Gastrocnemius medialis (tissue), 4 donors: ENCODE data around the gene SCO2.

Experiments
- POLR2A ChIP-seq, 2 donors: fragments of 450-650 bp; IDR thresholded peaks; one replicate each; pipeline ENCODE4 v1.6.1; 2017; ENCODE audit warnings: antibody characterized with exemption in 2 of 2, mild to moderate bottlenecking in 2 of 2, moderate library complexity in 2 of 2
- TF ChIP-seq, protein P1 (sequence below), 5 experiments: fragments of 450-650 bp in 3 of 5; fragments of 200-600 bp in 2 of 5; sonication (generic) in 2 of 5; IDR thresholded peaks in 4 of 5; conservative IDR thresholded peaks in 1 of 5; 1 replicate in 4 of 5; 2 replicates in 1 of 5; pipeline ENCODE4 v1.5.1; 2016 to 2019; ENCODE audit warnings: antibody characterized with exemption in 5 of 5, mild to moderate bottlenecking in 3 of 5, moderate library complexity in 3 of 5

DNA sequence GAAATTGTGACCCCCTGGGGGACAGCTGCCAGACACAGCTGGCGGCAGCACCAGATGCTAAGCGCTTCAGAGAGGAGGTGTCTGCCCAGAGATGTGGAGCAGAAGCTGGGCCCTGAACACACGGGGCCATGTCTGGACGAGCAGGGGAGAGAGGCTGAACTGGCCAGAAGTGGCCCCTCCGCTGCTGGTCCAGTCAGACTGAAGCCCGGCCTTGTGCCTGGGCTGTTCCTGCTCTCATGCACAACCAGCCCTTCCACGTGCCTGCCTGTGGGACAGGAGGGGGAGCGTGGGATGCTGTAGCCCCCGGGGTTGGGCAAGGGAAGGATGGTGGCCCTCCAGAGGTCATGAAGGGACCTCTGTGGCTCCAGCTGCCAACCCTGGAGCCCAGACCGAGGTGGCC, 42.3 kb downstream of the SCO2 start:
- TF ChIP-seq, protein P1, sequence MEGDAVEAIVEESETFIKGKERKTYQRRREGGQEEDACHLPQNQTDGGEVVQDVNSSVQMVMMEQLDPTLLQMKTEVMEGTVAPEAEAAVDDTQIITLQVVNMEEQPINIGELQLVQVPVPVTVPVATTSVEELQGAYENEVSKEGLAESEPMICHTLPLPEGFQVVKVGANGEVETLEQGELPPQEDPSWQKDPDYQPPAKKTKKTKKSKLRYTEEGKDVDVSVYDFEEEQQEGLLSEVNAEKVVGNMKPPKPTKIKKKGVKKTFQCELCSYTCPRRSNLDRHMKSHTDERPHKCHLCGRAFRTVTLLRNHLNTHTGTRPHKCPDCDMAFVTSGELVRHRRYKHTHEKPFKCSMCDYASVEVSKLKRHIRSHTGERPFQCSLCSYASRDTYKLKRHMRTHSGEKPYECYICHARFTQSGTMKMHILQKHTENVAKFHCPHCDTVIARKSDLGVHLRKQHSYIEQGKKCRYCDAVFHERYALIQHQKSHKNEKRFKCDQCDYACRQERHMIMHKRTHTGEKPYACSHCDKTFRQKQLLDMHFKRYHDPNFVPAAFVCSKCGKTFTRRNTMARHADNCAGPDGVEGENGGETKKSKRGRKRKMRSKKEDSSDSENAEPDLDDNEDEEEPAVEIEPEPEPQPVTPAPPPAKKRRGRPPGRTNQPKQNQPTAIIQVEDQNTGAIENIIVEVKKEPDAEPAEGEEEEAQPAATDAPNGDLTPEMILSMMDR (IDR thresholded peaks at IDR 0.05 in 4 of 5, conservative IDR thresholded peaks at IDR 0.05 in 1 of 5): no peak
- TF ChIP-seq POLR2A (IDR thresholded peaks at IDR 0.05): no peak
